NCI-H460 (cell line): ENCODE measurements around the gene KCNMA1. TPM values are rescaled to one million over a fixed set of nuclear protein-coding genes. Genes with fewer than 3 reads are reported as not detected.
A peak's percentile ranks its signal among the peaks of the same experiment; 100 is the strongest.

Source experiments
- DNase-seq: peaks from one replicate; pipeline ENCODE4 v3.0.0-alpha.2; 2016; ENCODE audit warnings: low read depth; ENCODE audit errors: extremely low read depth
- total RNA-seq: library from RNA; depleted of rRNA; stranded (reverse); fragments of >200 nt; shearing (Covaris generic); gene quantifications from 2 replicates; pipeline ENCODE4 v1.2.3, GENCODE V29; 2014

The KCNMA1 gene
- total RNA-seq, 1 experiment from 2014 or later: 0.54 TPM

DNA sequence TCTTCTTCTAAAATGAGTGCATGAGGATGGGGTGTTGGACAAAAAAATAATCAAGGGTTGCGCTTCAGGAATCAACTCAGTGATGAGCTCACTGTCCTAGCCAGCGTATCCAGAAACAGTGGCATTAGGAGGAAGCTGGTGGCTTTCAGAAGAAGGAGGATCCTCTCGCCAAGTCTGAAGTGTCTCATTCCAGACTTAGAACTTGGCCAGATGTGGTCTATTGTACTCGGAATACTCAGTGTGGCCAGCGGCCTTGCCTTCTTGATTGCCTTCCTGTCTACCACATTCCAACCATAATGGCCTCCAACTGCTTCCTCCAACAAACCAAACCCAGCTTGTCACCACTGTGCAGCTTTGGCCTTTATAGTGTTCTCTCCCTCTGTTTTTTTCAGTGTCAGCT lies 732.4 kb downstream of the KCNMA1 start:
- no peak for DNase-seq

DNA sequence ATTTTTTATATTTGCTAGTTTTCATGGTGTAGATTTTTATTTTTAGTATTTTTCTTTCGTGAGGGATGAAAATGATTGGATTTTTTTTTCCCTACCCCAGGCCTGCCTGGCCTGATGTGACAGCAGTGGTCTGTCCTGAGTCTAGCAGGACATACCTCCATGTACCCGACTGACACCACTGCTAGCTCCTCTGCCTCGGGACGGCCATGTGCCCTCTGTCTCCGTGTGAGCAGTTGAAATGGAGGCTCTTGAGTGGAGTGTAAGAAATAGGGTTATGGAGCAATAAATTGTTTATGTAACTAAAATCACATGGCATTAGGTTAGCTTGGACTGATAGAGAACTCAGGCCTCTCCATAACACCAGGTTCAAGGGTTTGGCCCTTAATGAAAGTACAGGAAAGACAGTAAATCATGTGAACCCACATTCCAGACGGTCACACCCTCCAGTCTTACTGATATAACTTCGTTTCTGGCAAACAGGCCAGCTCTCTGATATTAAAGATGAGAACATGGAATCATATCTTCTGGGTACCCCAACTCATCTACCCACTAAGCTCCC lies 734.1 kb downstream of the KCNMA1 start:
- DNase-seq: no peak

DNA sequence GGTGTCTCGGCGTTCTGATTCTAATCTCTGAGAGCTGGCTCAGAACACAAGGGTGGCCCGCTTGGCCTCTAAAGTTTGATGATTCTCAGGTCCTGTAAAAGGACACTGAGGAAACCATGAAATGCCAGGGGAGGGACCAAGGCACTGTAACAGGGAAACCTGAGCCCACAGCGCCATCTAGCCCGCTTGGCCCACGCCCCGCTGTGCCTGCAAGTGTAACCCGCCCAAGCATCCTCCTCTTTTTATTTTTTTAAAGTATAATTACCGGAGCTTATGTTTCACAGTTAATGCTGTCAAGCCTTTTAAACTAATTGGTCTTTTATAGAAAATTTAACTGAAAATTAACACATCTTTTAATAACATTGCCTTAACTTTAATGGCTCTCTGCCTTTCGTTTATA lies 734.7 kb downstream of the KCNMA1 start:
- peak; percentile 1 for DNase-seq

DNA sequence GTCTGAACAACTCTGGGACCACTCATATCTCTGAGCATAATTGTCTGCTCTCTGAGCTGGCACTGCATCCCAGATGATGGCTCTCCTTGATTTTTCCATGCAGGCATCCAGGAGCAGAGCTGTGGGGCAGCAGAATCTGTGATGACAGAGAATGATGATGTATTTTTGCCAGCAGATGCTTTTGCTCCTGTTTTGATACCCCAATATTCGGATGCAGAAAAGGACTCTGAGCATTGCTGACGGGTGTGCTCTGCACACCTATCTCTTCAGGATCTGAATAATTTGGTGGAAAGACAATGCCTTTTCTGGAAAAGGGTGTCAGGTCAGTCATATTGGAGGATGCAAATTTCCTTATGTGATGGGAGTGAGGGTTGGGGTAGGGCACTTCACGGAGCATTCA lies 735.9 kb downstream of the KCNMA1 start:
- no peak for DNase-seq

DNA sequence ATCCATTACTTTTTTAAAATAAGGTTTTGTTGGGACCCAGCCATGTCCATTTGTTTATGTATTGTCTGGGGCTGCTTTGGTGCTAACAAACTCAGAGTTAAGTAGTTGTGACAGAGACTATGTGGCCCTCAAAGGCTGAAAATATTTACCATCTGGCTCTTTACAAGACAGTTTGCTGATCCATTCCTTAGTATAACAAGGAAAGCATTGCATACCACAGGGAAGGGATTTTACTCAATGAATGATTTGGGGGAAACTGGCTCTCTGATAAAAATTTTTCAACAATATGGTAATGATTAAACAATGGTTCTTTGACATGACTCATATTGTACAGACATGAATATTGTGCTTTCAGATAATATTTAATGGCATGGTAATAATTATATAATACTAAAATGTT lies 738.1 kb downstream of the KCNMA1 start:
- no peak for DNase-seq

DNA sequence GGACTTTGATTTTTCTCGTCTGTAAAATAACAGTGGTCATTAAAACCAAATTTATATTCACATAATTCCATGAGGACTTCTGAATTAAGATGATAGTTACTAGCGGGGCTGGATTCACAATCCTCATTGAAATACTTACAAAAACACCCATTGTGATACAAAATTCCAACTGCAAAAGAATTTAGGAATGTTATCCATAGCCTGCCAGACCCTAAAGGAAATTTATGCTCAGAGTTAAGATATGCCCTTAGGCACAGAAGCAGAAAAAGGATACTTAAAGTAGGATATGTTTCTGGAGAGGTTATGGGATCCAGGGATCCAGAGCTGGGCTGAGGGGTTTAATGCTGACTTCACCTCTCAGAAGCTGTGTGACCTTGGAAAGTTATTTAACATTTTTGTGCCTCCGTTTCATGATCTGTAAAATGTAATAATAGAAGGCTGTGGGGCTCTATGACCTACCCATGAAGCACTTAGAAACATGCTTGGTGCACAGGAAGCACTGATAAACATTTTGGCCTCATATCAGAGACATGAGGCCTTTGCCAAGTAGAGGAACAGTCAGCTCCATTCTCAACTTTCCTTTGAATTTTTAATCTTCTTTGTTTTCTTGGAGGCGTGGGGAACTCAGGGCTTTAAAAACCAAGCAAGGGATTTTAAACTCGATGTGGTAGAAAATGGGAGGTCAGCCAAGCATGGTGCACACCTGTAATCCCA lies 744.7 kb downstream of the KCNMA1 start:
- no peak for DNase-seq

DNA sequence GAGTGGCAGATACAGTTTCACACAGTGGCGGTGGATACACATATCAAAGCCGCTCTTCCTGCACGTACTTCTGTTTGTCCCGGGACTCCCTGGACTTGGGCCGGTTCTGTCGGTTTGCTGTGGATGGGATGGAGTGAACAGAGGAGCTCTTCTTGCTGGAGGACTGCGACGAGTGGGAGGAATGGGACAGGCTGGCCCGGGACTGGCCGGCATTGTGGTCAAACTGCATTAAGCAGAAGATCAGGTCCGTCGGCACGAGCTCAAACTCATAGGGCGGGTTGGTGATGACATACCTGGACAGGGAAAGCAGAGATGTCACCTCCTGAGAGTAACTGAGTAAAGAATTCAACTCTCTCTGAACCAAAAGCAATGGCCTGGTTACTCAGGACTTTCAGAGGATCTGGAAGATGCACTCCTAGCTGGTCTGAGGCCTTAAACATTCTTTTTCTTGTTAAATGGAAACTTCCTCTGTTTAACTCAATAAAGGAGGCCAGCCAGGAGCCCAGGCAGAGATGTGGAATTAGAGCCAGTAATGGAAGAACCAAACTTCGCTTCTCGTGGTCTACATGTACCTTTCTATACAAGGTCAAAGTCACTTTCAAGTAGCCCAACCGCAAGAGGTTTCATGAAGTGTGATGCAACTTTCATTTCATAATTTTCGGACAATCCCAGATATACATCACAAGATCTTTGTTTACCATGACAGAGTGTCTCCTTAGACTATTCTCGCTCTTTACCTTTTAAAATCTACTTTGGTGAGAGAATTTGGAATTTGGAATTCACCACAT lies 750.2 kb downstream of the KCNMA1 start:
- DNase-seq: no peak

DNA sequence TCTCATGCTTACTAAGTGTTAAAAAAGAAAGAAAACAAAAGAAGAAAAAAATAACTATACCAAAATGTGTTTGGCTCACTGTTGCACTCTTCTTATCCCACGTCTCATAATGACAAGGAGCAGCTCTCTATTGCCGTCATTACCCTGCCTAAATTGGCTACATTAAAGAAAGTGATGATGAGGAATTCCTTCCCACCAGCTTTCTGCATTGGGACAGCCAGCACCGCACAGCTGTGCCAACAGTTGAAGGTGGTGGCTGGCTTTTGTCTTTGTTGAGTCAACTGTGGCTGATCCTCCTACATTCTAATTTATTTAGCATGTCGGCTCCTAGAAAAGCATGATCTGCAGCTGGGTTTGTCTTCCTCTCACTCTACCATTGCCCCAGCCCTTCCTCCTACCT lies 751.8 kb downstream of the KCNMA1 start:
- DNase-seq: no peak

DNA sequence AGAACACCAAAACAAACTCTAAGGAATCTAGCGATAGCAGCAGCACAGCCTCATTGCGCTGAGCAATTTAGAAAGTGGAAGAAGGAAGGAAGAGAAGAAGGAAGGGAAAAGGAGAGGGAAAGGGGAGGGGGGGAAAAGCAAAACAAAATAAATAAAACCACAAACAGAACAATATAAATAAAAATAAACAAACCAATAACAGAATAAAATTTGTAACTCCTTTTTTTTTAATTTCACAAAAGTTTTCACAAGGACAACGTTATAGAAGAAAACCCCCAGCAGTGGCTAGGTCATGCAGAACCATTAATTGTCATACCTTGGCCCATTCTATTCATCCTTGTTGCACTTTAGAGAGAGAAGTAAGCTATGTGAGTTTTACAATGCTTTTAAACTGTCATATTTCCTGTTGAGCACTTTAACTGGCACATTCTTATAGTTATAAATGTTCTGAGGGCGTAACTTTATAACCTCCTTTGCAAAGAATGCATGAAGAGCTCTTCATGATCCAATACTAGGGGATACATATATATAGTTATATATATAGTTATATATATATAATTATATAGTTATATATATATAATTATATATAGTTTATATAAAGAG lies 752.8 kb downstream of the KCNMA1 start:
- no peak for DNase-seq

DNA sequence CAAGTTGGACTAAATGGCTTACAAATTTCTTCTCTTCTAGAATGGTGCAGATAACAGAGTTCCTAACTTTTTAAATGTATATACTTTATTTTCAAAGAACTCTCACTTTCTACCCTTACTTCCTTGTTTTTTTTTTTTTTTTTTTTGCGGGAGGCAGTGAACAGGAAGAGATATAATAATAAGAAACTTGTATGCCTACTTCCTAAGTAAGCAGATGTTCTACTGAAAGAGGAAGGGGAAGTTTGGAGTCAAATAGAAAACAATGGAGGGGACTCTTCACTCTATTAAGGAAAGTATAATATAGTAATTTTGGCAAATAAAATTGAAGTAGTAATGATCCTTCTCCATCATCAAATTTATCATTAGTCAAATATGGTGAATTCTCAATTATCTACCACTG lies 754.0 kb downstream of the KCNMA1 start:
- no peak for DNase-seq

DNA sequence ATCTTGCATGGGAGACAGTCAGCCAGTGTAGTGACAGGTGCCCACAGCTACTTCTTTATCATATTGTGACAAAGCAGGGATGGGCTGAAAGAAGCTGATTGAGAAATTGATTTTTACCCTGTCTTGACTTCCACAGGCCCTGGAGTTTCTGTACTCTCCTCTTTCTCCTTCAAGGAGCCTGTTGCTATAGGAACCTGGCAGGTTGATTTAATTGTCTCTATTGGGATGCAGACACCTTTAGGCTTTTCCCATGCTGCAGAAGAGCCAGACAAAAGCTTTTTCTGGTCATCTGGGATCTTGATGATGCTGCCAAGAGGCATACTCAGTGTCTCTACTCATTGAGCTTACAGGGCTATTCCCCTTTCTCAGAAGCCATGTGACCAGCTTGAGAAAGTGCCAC lies 754.8 kb downstream of the KCNMA1 start:
- DNase-seq: no peak

DNA sequence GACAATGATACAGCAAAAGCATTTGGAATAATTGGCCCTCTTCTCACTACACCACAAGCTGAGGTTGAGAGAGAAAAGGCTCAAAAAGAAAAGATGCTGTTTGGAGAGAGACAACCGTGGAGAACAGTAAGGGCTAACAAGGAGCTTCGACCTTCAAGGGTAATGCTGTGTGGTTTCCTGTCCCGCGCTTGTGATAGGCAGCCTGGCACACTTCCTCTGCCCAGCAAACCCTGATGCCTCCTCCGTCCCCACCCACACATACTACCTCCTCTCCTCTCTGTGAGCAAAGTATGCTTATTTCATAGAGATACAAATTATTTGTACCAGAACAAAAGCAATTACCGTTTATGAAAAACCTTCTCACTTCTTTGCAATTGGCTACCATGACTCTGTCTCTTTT lies 755.4 kb downstream of the KCNMA1 start:
- no peak for DNase-seq

DNA sequence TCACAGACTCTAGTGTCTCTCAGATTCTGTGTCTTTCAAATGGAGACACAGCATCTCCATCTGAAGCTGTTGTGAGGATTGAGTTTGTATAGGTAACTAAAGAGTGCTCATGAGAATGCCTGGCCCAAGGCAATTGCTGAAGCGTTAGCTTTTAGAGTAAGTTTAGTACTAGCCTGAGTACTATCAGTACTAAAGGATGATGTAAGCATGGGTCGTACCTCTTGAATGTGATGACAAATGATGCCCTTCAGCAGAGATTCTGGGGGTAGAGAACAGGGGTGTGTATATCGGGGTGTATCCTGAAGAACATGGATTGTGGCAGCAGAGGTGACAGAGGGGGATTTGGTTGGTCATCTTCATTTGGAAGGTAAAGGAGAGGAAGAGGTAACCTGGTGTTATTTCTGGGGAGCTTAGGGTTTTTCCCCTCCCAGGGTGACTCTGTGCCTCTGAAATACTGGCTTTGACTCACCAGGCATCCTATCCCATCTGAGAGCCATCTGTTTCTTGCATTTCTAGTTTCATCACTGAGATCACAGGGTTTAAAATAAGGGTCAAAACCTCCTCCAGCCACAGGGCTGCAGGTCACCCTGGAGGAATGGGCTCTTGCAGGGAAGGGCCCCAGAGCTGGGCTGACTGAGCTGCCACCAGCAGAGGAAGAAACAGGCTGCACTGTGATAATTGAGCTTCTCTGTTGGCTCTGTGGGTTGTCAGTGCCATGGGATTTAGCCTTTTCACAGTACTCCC lies 756.0 kb downstream of the KCNMA1 start:
- DNase-seq: no peak

DNA sequence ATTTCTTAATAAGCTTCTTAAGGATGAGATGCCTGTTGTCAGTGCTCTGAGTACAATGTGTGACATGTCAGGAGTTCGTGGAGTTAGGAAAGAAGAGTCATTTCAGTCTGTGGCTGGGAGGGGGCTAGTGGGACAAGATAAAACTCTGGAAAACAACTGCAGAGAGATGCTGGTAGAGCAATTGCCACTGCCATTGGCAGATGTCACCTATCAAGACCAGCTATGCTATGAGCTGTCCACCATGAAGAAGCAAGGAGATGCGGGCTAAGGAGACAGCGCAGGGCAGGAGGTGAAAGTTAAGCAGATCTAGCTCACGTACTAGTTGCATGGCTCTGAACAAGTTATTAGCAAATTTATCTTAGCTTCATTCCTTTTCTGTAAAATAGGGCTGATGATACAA lies 756.7 kb downstream of the KCNMA1 start:
- DNase-seq: no peak

DNA sequence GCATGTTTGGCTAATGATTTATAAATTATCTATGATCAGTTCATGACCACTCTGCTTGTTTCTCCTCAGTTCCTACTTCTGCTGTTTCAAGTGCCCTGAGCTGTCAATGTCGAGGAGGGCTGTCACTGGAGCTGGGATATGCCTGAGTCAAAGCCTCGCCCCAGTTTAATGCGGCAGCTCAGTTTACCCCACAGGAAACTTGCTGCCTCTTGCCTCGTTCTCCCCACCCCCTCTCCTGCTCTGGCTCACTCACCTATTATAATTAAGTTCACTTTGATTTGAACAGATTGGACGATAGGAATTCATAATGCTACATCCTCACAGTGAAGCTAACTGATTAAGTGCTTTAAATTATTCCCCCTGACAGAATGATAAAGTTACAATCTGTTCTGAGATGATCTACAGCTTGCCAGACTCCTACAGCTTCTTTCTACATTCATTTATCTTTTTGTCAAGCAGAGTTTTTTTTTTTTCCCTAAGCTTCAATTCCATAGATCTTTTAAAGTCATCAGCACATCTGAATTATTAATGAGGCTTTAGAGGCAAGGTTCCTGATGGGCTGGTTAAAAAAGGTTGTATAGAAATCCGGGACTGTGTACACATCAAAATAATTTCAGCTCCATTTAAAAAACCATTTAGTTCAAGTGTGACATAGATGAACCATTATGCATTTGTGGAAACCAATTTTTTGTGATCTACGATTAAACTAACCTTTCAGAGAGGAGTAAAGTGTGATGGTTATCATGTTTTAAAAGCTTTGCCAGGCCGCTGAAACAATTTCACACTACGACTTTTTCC lies 758.3 kb downstream of the KCNMA1 start:
- DNase-seq: no peak

DNA sequence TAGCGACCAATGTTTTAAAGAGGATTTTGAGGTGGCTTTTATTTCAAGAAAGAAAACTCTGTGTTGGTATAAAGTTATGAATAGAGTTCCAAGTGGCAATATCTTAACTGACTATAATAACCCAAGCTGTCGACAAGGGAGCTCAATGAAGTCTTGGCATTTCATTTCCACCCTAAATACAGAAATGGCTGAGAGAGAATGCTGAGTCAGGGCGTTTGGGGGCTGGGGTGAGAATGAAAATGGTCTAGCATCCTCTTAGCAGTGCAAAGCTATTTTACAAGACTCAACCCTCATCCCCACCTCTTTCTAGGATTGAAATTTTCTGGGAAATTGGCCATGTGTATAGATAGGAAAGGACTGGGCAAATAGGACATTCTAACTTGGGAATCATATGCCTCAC lies 759.1 kb downstream of the KCNMA1 start:
- DNase-seq: no peak

DNA sequence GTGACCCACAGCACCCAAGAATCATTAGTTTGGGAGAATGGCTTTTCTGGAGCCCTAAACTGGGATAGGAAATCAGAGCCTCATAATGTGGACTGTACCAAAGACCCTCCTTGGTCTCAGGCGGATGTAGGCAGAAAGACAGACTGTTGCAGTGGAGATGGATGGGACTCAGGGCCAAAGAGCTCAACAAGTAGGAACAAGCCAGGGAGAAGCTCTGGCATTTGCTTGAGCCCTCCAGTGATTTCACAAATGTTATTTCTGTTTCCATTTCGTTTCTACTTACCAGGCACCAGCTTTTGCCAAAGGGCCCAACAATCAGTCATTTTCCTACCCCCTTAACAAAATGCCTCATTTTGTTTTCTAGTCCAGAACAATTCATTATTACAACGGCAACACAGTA lies 762.7 kb downstream of the KCNMA1 start:
- no peak for DNase-seq

DNA sequence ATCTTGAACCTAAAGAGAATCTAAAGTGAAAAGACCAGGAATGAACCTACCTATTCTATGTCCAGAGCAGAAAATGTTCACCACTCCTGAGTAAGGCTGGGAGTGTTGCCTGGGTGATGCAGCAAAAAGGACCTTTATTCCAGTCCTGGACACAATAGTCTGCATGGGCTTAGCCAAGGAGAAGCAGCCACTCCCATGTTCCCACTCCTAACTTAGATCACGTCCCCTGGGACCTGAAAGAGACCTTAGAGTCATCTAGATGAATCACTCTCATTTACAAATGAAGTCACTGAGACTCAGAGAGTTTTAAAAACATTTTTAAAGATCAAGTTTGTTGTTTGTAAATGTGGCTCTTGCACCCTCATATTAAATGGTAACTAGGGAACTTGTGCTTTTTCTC lies 763.4 kb downstream of the KCNMA1 start:
- DNase-seq: no peak

DNA sequence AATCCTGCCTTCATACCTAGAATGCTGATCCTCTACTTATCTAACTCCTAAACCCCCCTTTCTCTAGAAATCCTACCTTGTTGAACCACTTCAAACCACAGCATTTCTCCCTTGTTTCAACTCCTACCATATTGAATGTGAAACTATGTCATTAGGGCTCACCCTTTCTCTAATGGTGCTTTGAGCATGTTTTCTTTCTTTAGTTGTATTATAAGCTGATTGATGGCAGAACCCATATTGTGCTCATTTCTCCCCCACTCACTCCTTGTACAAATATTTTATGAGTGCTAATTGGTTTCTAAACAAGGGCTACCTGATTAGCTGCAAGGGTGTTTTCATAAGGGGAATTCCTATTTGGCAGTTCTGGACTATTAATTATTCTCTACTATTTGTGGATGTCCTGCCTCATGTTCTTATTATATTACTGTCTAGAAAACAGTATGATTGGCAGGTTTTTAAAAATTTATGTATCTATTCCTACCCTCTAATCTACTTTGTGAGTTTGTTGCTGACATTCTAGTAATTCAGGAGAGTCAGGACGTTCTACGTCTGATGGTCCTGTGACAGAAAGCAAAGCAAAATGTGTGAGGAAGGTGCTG lies 765.8 kb downstream of the KCNMA1 start:
- DNase-seq: no peak

DNA sequence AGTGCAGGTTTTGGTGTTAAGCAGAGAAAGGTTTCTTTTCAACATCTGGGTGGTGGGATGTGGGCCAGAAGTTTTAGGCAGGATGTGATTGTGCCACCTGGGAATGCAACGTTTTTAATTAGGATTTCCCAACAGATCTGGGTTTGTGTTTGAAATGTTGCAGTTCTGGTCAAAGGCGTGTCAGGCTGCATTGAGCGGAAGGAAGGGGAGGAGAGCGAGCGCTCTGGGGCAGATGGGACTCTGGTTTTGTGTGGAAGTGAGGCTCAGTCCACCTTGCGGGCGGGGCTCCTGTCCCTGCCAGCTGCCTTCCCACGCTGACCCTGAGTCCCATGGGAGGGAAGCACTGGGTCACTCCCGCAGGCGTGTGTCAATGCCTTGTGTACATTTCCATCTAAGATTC lies 767.7 kb downstream of the KCNMA1 start:
- DNase-seq: no peak
